COLO668 (cell line): ENCODE results near the gene CAMK2D.

ENCODE experiments used
- DNase-seq: peaks from one replicate; lab custom pipeline; 2025; ENCODE audit not compliant: unreplicated experiment; lab: John Stamatoyannopoulos, UW

Gene CAMK2D

GRCh38 chr4:113447769-113448168, 313.8 kb downstream of the CAMK2D start:
- no peak for DNase-seq

GRCh38 chr4:113447061-113447460, 314.5 kb downstream of the CAMK2D start:
- DNase-seq, result no peak

GRCh38 chr4:113446019-113446418, 315.5 kb downstream of the CAMK2D start:
- DNase-seq, result no peak

GRCh38 chr4:113445286-113445685, 316.3 kb downstream of the CAMK2D start:
- no peak for DNase-seq

GRCh38 chr4:113444386-113444785, 317.2 kb downstream of the CAMK2D start:
- no peak for DNase-seq

- DNase-seq, result no peak
Observed at GRCh38 chr4:113442826-113443225, 318.7 kb downstream of the CAMK2D start.

GRCh38 chr4:113440371-113440770, 321.2 kb downstream of the CAMK2D start:
- no peak for DNase-seq

GRCh38 chr4:113438596-113438995, 322.9 kb downstream of the CAMK2D start:
- no peak for DNase-seq

- no peak for DNase-seq
Observed at GRCh38 chr4:113437129-113437528, 324.4 kb downstream of the CAMK2D start.

- no peak for DNase-seq
Observed at GRCh38 chr4:113436360-113436759, 325.2 kb downstream of the CAMK2D start.

GRCh38 chr4:113435893-113436292, 325.6 kb downstream of the CAMK2D start:
- no peak for DNase-seq

GRCh38 chr4:113434247-113434587, 327.3 kb downstream of the CAMK2D start:
- no peak for DNase-seq

GRCh38 chr4:113433536-113434246, 327.8 kb downstream of the CAMK2D start:
- no peak for DNase-seq

GRCh38 chr4:113433116-113433515, 328.4 kb downstream of the CAMK2D start:
- DNase-seq, result no peak

- no peak for DNase-seq
Observed at GRCh38 chr4:113423631-113424030, 337.9 kb downstream of the CAMK2D start.

GRCh38 chr4:113420938-113421337, 340.6 kb downstream of the CAMK2D start:
- DNase-seq, result no peak

- DNase-seq, result no peak
Observed at GRCh38 chr4:113419631-113420030, 341.9 kb downstream of the CAMK2D start.

- no peak for DNase-seq
Observed at GRCh38 chr4:113411496-113411938, 350.0 kb downstream of the CAMK2D start.

GRCh38 chr4:113410686-113411085, 350.9 kb downstream of the CAMK2D start:
- DNase-seq, result no peak

GRCh38 chr4:113409181-113409580, 352.4 kb downstream of the CAMK2D start:
- no peak for DNase-seq

GRCh38 chr4:113407409-113407808, 354.1 kb downstream of the CAMK2D start:
- peak; percentile 56 for DNase-seq

- peak; percentile 18 for DNase-seq
Observed at GRCh38 chr4:113406723-113407016, 354.9 kb downstream of the CAMK2D start.
